SHP77 (cell line): ENCODE measurements around the gene PHYKPL.
A peak's percentile ranks its signal among the peaks of the same experiment; 100 is the strongest.
"Not testable (repeated sequence)": the region's sequence is repeated elsewhere in the genome, so short reads cannot be mapped to it uniquely, and the experiment has no call there.

ENCODE experiments used
- DNase-seq, 2 experiments: peaks; one replicate each; lab custom pipeline; 2025; lab: John Stamatoyannopoulos, UW

The PHYKPL gene

DNA sequence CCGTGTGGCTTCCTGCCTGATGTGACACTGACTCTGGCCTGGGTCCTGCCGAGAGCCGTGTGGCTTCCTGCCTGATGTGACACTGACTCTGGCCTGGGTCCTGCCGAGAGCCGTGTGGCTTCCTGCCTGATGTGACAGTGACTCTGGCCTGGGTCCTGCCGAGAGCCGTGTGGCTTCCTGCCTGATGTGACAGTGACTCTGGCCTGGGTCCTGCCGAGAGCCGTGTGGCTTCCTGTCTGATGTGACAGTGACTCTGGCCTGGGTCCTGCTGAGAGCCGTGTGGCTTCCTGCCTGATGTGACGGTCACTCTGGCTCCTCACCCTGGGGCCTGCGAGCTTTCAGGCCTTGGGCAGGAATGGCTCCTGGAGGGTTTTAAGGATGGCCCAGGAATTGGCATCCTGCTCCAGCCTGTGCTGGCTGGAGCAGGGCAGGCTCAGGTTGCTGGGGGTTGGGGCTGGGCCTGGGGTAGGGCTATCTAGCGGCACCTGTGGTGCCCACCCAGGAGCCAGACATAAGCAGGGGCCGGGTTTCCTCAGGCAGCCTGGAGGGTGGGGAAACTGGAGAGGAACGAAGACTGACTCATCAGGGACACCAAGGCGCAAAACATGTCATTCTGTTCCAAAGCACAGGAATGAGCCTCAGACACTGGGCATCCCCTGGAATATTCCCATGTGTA, 7.2 kb upstream of the PHYKPL start:
- DNase-seq: not testable (repeated sequence)

DNA sequence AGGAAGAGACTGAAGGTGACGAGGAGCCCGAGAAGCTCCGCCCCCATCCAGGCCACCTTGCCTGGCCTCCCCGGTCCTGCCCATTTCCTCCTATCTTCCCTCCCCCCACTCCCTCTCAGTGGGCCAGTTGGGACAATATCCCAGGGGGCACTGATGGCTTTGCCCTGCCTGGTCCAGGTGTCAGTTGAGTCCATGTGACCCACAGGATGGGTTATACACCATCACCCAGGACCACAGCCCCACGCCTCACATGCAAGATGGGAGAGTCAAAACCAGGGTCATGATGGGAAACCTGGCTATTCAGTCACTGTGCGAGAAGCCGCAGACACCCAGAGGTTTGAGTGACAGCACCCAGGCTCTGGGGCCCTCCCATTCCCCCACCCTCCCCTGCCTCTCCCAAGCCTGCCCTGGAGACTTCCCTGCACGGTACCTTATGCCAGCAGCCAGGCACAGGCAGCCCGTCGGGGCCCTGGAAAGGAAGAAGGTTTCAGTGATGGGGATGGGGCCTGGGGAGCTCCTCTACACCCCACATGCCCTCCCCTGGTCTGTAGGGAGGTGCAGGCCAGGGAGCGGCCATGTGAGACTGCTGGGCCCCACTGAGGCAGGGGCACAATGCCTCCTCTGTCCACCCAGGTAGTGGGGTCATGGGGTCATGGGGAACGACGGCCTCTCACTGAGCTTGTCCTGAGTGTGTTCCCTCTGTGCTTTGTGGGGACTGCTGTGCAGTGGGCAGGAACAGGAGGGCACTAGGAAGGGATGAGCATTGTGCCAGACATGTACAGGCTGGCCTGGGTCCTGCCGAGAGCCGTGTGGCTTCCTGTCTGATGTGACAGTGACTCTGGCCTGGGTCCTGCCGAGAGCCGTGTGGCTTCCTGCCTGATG, 6.3 kb upstream of the PHYKPL start:
- DNase-seq: no peak

DNA sequence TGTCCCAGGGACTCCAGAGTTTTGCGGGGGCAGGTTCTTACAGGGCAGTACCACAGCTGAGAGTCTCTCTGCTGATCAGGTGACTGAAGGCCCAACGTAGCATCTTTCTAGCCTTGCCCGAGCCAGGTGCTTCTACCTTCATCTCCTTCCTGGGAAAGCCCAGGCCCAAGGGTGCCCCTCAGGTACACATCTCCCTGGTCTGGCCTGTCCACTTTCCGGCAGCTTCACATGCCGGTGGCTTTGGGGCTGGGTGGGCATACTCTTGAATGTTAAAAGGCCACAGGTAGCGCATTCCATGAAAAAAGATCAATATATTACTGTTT, 5.7 kb upstream of the PHYKPL start:
- DNase-seq: no peak

DNA sequence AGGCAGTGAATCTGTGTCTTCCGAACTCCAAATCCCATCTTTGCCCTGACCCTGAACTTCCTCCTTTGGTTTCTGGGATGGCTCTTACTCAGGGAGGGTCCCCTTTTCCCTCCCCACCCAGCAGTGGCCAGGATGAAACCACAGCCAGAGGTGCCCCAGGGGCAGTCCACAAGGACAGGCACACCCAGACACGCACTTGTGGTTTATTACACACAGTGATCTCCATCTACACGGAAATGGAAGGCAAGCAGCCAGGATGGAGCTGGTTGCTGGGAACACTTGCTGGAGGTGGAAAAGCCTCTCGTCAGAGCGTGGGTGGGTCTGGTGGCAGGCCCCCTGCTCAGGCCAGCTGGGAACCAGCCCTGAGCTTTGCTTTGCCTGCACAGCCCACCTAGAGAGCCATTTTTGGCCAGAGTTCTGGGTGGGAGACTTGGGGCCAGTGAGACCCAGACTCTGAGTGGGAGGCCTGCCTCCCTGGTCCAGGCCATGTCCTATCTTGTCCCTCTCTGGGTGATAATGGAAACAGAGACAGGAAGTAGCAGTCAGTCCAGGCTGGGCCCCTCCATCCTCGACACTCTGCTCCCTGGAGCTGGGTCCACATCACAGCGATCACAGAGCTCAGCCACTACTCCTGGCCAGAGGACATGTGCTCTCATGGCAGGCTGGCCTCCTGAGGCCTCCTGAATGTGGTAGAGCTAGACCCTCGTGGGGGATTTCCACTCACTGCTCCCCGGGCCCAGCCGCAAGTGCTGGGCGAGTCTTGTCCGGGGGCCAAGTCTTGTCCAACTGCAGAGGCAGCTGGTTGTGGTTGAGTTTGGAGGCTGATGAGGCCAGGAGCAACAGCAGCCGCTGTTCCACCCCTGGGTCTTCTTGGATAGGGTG, 5.1 kb upstream of the PHYKPL start:
- DNase-seq: no peak

DNA sequence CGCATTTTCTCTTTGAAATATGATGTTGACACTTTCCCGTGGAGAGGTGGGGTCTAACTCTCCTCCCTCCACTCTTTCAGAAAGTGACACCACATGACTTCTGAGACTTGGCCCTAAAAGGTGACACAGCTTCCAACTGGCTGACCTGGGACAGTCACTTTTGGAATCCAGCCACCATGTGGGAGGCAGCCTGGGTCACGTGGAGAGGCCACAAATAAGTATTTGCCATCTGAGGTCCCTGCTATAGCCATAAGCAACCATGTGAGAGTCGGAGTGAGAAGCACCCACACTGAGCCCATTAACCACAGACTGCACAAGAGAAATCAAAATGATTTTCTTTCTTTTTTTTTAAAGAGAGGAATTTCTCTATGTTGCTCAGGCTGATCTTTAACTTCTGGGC, 4.1 kb upstream of the PHYKPL start:
- DNase-seq: no peak

DNA sequence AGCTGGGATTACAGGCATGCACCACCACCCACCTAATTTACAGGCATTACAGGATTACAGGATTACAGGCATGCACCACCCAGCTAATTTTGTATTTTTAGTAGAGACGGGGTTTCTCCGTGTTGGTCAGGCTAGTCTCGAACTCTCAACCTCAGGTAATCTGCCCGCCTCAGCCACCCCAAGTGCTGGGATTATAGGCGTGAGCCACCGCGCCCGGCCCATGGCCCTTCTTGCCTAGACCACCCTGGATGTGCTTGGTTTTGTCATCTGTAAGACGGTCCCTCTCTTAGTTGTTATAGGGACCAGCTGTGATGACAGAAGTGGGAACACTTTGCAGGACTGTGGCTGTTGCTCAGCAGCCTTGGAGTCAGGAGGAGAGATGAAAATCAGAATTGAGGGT, 3.5 kb upstream of the PHYKPL start:
- no peak for DNase-seq

DNA sequence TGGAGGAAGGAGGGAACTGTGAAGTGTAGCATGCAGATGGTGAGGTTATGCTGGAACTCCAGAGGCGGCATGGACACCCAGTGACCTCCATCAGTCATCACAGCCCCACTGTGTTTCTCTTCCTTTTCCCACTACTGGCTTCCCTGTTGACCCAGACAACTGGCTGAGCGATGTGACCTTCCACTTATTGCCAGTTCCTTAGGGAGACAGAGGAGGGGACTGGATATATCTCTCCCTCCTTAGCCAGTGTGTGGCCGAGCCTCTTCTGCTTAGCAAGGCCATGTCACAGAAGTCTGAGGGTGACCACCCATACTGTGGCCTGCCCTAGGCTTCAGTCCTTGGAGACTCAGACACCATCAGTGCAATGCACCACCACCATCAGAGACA, 3.0 kb upstream of the PHYKPL start:
- no peak for DNase-seq

DNA sequence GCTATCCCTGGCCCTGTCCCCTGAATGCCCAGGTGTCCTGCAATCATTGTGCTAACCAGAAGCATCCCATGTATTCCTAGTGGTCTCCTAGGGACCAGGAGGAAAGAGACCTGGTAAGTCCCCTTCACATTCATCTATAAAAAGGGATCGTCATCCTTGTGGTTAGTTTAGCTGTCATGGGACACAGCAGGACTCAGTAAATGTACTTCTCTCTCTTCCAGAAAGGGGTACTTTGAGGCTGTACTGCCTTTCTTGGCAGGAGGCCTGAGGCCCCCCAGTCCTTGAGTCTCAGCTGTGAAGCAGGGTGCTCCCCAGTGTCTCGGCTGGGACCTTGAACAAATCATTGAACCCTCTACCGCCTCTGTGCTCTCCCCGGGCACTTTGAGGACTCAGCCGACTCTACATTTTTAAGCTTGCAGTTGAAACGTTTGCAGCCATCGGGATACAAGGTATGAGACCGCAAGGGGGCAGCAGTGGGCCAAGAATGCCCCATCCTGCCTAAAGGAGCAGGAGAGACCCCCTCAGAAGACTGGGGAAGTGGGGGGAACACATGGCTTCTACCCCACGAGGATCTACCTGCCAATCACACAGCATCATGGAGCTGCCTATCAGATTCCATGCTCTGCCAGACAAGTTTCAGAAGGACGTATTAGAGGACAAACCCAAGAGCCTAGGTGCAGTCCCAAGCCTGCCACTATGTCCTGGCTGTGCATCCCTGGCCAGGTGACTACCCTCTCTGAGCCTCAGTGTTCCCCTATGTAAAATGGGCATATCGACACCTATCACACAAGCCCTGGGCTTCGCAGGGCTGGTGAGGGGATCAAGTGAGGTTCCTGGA, 2.4 kb upstream of the PHYKPL start:
- DNase-seq: peak; percentile 35 to 45

DNA sequence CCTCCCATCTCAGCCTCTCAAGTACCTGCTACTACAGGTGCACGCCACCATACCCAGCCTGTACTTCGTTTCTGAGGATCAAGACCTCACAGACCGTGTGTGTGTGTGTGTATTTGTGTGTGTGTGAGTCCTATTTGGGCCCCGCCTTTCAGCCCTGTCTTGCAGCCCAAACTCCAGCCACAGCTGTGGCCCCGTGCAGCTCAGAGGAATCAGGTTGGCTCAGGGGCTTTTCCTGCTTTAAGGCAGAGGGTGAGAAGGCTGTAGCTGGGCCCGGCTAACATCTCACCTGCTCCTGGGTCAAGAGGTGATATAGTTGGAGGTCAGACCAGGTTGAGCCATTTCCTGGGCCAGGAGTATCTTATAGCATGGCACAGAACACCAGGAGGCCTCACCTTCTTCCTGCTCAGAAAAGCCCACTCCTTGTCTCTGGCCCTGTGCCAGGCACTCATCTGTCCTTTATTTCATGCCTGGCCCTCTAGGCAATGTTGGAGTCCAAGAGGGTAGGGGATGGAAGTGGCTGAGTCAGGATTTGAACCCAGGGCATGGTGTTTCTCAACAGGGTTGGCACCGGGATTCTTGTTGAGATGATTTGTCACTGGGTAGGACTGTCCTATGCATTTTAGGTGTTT, 1.6 kb upstream of the PHYKPL start:
- DNase-seq: no peak

DNA sequence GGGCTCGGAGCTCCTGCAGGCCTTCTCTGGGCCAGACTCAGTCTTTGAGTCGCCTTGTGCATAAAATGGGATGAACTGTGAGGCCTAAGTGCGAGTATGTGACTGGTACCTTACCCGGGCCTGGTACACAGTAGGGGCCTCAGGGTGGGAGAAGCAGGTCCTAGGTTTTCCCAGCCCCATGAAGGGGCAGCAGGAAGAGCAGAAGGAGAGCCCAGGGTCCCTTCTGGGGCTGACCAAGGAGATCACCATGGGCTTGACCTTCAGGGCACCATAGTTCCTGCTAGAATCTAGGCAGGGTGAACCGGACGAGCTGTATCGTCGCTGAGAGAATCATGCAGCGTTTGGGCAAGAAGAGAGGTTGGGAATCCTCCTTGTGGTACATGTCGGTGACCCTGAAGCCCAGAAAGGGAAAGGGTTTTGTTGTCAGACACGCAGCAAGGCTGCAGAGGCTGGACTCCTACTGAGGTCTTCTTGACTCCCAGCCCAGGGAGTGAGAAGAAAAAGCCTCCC, 373 bp upstream of the PHYKPL start:
- DNase-seq: no peak

DNA sequence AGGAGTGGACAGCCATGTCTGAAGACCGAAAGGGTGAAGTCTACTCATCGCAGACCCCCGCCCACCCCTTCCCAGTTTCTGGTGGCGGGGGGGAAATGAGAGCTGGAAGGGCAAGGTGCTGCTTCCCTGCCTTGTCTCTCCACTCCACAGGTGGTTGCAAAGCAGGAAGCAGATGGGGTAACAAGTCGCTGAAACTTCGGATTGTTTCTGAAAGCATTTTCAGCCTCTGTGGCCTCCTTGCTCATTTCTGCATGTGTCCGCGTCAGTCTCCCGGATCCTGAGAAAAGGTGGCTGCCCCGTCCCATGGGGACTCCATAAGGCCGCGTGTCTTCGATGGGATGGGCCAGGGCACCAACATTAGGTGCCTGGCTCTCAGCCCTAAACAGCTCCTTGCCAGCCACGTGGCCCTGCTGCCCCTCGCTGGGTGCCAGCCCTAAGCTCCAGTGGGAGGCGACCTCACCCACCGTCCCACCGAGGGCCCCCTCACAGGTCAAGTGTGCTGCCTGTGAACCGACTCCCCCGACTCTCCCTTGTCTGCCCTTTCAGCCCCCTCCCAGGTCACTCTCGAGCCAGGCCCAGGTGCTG, 971 bp downstream of the PHYKPL start:
- no peak for DNase-seq

DNA sequence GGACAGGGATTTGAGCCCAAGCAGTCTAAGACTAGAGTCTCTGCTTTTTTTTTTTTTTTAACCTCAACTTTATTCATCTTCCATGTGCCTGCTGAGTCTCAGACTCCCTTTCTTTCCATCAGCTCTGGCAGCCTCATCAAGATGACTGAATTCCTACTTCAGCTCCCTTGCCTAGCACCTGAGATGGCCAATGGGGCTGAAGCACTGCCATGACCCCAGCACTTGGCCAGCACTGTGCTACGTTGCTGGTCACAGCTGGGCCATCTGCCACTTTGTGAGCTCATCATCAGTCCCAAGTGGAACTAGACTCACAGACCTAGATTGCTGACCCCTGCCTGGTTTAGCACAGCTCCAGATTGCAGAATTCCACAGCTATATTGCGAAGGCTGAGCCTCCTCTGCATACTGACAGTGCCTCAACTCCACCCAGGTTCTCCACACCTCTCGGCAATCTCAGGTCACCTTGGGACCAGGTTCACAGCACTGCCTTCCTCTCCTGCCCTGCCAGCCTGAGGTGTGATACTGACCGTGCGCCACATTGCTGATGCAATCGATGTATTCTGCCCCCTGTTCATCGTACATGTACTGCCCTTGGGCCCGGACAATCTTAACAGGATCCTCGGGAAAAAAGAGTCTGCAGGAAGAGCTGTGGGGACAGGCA, 1.6 kb downstream of the PHYKPL start:
- no peak for DNase-seq

DNA sequence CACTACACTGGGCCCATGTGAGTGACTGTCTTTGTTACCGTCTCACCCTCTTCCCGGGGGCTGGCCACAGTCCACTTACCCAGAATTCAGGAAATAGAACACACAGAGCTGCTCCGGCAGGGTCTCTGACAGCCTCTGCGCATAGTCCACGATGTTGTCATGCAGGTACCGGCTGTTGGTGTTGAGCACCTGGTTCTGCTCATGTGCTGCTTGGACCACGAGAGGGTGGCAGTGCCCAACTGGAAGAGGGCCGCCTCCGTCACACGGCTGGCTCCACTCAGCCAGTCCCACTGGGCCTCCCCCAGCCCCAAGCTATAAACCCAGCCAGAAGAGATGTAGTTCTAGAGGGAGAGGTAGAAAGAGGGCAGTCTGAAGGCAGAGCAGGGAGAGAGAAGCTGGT, 2.7 kb downstream of the PHYKPL start:
- no peak for DNase-seq

DNA sequence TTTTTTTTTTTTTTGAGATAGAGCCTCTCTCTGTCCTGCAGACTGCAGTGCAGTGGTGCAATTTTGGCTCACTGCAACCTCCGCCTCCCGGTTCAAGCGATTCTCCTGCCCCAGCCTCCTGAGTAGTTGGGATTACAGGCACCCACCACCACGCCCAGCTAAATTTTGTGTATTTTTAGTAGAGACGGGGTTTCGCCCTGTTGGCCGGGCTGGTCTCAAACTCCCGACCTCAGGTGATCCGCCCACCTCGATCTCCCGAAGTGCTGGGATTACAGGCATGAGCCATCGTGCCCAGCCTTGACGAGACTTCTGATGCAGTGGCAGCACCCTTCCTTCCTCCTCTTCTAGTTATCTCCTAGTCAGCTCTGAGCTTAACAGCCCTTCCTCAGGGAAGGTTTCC, 3.5 kb downstream of the PHYKPL start:
- not testable (repeated sequence) for DNase-seq

DNA sequence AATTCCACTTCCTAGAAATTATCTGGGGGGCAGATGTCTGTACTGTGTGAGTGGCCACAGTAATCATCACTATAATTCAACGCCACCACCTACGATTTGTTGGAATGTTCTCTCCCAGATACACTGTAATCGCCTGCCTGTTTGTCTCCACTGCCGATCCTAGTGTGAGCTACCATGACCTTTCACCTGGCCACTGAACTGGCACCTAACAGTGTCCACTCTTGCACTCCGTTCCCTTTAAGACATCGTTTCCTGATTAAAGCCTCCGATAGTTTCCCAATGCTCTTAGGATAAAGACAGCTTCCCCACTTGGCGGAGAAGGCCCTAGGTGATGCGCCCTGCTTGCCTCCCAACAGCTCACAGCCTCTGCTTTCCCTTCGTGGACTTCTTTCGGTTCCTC, 4.0 kb downstream of the PHYKPL start:
- no peak for DNase-seq

DNA sequence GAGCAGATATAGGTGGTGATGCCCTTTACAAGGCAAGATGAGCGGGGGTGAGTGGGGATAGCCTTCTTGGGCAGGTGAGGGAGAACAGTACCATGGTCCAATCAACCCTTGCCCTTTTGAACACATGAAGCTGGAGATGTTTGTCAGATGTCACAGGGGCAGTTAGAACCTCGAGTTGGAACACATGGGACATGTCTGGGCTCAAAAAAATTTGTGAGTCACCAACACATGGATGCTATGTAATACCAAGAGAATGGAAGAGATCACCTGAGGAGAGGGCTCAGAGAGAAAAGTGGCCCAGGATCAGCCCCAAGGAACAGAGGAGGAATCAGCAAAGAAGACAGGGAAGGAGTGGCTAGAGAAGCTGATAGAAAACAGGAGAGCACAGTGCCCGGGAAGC, 4.7 kb downstream of the PHYKPL start:
- DNase-seq: no peak

DNA sequence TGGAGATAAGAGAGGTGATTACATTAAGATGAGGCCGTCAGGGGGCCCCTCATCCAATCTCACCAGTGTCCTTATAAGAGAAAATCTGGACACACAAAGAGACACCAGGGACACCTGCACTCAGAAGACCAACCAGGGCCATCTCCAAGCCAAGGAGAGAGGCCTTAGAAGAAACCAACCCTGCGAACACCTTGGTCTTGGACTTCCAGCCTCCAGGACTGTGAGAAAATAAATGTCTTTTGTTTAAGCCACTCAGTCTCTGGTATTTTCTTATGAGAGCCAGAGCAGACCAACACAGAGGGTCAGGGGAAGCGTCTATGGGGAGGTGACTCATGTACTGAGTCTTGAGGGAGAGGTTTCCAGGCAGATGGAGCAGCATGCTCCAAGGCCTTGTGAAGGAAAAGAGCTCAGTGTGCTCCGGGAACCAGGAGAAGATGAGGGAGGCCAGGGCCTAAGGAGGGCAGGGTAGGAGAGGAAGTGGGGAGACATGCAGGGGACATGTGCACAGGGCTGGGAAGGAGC, 5.4 kb downstream of the PHYKPL start:
- DNase-seq: no peak

DNA sequence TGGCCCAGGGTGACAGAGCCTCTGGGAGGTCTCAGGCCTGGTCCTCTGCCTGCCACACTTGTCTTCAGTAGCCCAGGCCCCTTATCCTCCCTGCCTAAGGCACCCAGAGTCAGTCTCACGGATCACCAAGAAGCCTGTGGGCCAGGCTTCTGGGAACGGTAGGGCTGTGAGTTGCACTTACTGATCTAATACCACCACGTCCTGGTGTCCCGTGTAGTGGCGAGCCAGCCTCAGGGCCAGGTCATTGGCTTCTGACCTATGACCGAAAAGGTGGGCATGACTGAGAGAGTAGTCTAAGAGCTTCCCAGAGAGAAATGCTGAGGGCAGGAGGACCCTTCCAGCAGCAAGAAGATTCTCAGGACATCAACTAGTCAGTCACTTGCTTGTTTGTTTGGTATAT, 7.4 kb downstream of the PHYKPL start:
- DNase-seq: no peak

DNA sequence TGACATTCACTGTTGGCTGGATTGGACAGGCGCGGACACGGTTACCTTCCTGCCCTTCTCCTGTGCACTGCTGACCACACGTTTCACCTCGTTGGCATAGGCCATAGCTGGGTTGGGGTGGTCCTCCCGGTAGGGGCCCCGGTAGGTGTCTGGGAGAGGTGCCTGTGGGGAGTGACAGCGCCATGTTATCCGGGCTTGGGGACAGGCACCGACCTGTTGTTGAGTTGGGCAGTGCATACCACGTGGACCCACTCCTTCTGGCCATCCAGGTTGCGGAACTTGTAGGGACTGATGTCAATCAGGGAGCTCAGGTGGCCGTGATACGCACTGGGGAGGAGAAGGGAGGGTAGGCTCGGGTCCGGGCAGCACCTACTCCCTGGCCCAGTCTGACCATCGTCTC, 8.2 kb downstream of the PHYKPL start:
- DNase-seq: no peak

DNA sequence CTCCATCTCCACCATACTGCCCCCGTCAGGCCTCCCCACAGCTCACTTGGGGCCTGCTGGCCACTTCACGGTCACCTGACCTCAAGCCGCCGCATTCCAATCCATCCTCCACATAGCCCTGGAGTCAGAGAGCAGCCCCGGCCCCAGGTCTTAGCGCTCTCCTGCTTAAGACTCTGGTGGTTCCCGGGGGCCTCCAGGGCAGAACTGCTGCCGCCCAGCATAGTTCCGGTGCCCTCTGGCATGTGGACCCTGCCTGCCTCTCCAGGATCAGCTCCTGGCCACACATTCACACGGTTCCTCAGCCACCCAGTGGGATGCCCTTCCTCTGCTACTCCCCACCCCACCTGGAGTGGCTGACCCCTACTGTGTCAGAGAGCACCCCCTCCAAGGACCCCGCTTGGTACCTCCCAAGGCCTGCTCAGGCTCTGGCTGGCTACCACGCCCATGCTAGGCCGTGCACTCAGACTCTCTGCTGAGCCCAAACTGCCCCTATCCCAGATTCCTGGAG, 8.7 kb downstream of the PHYKPL start:
- DNase-seq: no peak
